Adrenal gland (tissue), 5 donors: ENCODE results near the gene CORO2B.

Experiments
- POLR2A ChIP-seq, 2 donors: fragments of 450-650 bp; IDR thresholded peaks; one replicate each; pipeline ENCODE4 v1.6.1; 2017; ENCODE audit warnings: antibody characterized with exemption in 2 of 2, mild to moderate bottlenecking in 2 of 2, moderate library complexity in 1 of 2
- TF ChIP-seq, protein P1 (sequence below), 6 experiments: fragments of 450-650 bp in 4 of 6; fragments of 200-600 bp in 2 of 6; sonication (generic) in 1 of 6; IDR thresholded peaks; 1 replicate in 5 of 6; 2 replicates in 1 of 6; pipeline versions ENCODE4 v1.5.1 to v1.8.0; 2016 to 2021; ENCODE audit warnings: antibody characterized with exemption in 6 of 6, mild to moderate bottlenecking in 2 of 6, moderate library complexity in 1 of 6
- donor health status: DM: no; HTN: no; CAD: no.

DNA sequence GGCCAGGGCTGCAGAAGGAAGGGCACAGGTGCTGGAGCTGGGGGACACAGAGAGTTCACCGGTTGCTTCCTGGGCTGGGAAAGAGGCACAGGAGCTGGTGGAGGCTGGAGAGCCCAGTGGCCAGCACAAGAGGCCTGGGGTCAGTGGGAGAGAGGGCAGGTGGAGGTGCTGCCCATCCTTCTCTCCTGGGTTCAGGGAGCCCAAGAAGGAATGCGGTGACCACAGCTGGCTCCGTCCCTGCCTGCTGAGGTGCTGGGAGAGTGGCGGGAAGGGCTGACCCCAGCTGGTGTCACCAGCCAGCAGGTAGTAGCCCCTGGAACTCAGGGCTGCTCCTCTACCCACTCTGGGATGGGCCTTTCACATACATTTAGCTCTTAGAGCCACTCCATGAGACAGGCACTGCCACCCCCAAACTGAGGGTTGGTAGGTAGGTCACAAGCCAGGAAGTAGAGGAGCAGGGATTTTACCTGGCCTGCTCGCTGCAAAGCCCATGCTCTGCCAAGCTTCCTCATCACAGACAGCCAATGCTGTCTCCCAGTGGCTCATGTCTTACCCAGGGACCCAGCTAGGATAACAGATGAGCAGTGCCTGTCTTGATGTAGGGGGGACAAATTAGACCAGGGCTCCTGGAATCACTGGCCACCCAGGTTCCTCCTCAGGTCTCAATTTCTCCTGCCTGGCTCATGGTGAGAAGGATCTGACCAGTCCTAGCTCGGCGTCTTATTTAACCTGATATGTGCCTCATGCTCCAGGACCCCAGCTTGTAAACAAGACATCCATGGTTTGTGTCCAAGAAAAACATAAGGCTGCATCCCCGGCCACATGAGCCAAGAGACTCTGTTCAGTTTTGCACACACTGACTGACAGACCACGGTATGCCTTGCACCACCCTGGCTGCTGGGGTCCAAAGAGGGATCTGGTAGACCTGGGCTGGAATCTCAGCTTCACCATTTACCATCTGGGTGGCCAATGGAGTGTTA lies 119.2 kb downstream of the CORO2B start:
- TF ChIP-seq, protein P1, sequence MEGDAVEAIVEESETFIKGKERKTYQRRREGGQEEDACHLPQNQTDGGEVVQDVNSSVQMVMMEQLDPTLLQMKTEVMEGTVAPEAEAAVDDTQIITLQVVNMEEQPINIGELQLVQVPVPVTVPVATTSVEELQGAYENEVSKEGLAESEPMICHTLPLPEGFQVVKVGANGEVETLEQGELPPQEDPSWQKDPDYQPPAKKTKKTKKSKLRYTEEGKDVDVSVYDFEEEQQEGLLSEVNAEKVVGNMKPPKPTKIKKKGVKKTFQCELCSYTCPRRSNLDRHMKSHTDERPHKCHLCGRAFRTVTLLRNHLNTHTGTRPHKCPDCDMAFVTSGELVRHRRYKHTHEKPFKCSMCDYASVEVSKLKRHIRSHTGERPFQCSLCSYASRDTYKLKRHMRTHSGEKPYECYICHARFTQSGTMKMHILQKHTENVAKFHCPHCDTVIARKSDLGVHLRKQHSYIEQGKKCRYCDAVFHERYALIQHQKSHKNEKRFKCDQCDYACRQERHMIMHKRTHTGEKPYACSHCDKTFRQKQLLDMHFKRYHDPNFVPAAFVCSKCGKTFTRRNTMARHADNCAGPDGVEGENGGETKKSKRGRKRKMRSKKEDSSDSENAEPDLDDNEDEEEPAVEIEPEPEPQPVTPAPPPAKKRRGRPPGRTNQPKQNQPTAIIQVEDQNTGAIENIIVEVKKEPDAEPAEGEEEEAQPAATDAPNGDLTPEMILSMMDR (IDR thresholded peaks at IDR 0.05), result no peak
- TF ChIP-seq POLR2A (IDR thresholded peaks at IDR 0.05), result no peak
